HFF-Myc (cell line): ENCODE results near the gene MICOS13.

ENCODE experiments used
- DNase-seq: peaks from one replicate; pipeline ENCODE4 v3.0.0-alpha.2; 2011; ENCODE audit warnings: low read depth; ENCODE audit errors: extremely low read depth
- H3K4me3 ChIP-seq: replicated peaks from 2 replicates; pipeline ENCODE4 v1.5.1; 2011; ENCODE audit warnings: low read depth, mild to moderate bottlenecking, control low read depth, low read length
- CTCF ChIP-seq: IDR thresholded peaks from 2 replicates; pipeline ENCODE4 v1.5.1; 2012; ENCODE audit warnings: mild to moderate bottlenecking, low read depth, low read length, control low read depth; ENCODE audit errors: missing control alignments

MICOS13 gene

GRCh38 chr19:5694956-5695648 lies 14.8 kb upstream of the MICOS13 start:
- H3K4me3 ChIP-seq, result no peak overlapping the region
- TF ChIP-seq CTCF, result no peak
- no peak for DNase-seq

- H3K4me3 ChIP-seq, result no peak overlapping the region
- no peak for DNase-seq
- TF ChIP-seq CTCF, result no peak
Observed at GRCh38 chr19:5694167-5694955, 14.0 kb upstream of the MICOS13 start.

- TF ChIP-seq CTCF, result no peak
- no peak for DNase-seq
- no peak overlapping the region for H3K4me3 ChIP-seq
Observed at GRCh38 chr19:5693195-5694166, 13.2 kb upstream of the MICOS13 start.

- DNase-seq, result no peak
- no peak for TF ChIP-seq CTCF
- H3K4me3 ChIP-seq, result peak overlapping the region; percentile 75
Observed at GRCh38 chr19:5692723-5693194, 12.4 kb upstream of the MICOS13 start.

GRCh38 chr19:5691822-5692722 lies 11.8 kb upstream of the MICOS13 start:
- no peak for DNase-seq
- peak overlapping the region; percentile 75 for H3K4me3 ChIP-seq
- TF ChIP-seq CTCF, result no peak
